RCC 7860 (cell line): Measurements from ENCODE around the gene EPHA8.

ENCODE experiments used
- DNase-seq: peaks from one replicate; pipeline ENCODE4 v3.0.0-alpha.2; 2015; ENCODE audit warnings: low spot score
- FAIRE-seq: peaks from 2 replicates; lab custom pipeline; 2012; peaks lifted over from hg19 to GRCh38; lab: Jason Lieb, UNC

The EPHA8 gene

DNA sequence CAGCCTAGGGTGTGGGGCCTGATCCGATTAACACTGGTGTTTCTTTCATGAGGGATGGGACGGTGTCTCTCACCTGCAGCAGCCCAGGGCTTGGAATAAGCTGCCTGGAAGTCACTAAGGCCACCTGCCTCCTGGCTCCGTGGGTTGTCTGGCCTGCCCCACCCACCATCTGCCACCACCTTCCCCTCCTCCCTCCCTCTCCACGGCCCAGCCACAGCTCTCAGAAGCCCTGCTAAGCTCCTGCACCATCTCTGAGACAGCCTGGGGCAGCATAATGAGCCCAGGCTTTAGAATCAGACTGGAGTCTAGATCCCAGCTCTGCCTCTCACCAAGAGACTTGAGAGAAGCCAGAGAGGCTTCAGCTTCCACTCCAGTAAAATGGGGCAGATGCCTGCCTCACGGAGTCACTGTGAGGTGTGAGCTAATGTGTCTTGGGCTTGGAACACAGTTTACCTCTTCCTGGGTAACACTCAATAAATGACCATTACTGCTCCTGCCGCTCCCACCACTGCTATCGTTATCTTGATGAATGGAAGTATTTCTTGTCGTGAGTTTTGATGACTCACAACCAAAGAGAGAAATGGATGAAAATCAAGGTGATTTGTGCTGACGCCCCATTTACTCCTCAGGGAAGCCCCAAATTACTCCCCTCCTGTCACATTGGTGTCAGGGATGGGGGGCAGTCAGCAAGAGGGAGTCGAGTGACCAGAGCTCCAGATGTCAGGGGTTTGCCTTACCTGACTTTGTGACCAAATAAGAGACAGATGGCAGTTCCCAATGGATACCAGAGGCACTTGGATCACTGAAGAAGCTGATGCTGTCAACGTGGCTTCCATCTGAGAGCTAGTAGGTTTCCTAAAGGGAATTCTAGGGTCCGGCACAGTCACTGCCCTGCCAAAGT is 49.6 kb downstream of the EPHA8 start:
- DNase-seq (no peak), FAIRE-seq (no peak)

GRCh38 chr1:22613572-22613918 is 50.3 kb downstream of the EPHA8 start:
- FAIRE-seq (no peak), DNase-seq (no peak)

GRCh38 chr1:22613951-22614350 is 50.7 kb downstream of the EPHA8 start:
- DNase-seq = no peak
- FAIRE-seq = no peak

- no peak for FAIRE-seq
Observed at GRCh38 chr1:22615886-22616285, 52.6 kb downstream of the EPHA8 start.

GRCh38 chr1:22616571-22616970 is 53.3 kb downstream of the EPHA8 start:
- FAIRE-seq (no peak), DNase-seq (no peak)

More at GRCh38 chr1:22615886-22616285, 52.6 kb downstream of the EPHA8 start:
- DNase-seq = no peak

DNA sequence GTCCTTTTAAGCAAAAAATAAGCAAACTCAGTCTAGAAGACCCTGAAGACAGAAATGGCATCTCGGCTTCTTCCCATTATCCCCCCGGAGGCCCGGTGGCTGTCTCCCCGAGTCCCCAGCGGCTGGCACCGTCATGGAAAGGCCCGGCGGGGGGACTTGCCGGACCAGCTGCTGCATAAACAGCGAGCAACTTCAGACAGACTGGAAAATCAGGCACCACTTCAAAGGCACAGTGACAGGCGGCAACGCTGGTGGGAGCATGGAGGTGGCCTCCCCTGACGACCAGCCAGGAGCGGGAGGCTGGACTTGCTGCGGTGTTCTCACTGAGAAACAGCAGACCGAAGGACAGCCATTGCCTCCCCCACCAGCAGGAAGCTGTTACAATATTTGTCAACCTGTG is 54.8 kb downstream of the EPHA8 start:
- FAIRE-seq (no peak), DNase-seq (no peak)

DNA sequence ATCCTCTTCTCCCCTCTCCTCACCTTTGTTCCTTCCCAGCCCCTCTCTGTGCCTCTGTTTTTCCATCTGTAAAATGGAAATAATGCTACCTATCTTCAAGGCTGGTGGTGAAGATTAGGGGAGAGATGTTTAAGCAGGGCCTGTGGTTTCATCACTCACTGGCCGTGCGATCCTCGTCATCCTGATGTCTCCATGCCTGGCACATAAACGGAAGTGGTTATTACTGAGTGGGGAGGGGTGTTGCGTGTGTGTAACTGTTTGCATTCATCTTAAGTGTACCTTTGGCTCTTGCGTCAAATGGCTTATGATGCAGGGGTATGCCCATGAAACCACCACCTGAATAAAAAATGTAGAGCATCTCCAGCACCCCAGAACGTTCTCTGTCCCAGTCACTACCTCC is 56.0 kb downstream of the EPHA8 start:
- FAIRE-seq = no peak

DNA sequence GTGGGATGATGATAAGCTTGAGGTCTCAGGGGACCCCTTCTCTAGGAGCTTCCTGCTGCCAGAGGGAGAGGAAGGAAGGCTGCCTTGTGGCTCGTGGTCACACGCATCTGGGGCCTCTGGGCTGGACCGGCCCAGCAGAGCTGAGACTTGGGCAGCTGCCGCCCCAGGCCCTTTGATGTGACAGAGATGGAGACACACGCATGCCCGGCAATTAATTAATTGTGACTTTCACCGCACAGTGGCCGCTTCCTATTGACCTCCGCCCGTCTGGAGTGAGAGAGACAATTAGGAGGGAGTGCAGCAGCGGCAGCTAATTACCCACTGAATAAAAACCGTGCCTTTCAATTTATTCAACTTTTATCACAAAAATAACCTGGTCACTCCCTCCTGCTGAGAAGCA is 56.5 kb downstream of the EPHA8 start:
- no peak for DNase-seq
- no peak for FAIRE-seq

More for the DNA sequence above, 56.0 kb downstream of the EPHA8 start:
- DNase-seq = no peak

DNA sequence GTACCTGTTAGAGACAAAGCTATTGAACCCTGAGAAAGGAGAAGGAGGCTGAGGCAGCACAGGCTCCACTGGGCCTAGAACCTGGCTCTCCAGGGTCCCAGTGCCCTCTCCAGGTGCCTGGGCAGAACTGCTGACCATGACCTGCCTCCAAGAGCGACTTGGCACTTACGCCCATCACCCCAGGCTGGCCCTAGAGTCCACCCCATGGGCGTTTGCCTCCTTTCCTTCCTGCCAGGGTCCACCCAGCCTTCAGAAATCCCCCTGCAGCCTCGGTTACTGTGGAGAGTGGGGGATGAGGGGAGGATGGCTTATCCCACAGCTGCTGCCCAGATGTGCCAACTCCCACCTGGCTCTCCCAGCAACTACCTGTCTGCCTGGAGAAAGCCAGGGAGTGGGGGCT is 58.5 kb downstream of the EPHA8 start:
- FAIRE-seq (no peak), DNase-seq (no peak)

- no peak for DNase-seq
- no peak for FAIRE-seq
Observed at GRCh38 chr1:22625262-22625925, 62.1 kb downstream of the EPHA8 start.

GRCh38 chr1:22626237-22627157 is 63.2 kb downstream of the EPHA8 start:
- no peak for DNase-seq
- FAIRE-seq = no peak

DNA sequence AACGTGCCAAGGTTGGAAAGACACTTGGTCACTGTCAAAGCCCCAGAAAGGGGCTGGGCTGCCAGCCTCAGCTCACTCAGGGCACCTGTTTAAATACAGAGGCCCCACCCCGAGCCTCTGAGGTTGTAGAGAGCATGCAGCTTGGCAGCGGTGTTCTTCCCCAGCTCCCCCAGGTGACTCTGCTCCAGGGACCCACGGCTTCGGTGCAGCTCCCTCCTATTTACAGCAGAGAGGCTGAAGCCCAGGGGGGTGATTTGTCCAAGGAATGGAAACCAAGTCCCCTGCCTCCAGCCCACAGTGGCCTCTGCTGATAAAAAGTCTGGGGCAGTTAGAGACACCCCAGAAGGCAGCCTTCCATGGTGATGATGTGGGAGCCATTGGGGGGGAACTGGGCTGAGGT is 64.0 kb downstream of the EPHA8 start:
- DNase-seq (no peak), FAIRE-seq (no peak)

DNA sequence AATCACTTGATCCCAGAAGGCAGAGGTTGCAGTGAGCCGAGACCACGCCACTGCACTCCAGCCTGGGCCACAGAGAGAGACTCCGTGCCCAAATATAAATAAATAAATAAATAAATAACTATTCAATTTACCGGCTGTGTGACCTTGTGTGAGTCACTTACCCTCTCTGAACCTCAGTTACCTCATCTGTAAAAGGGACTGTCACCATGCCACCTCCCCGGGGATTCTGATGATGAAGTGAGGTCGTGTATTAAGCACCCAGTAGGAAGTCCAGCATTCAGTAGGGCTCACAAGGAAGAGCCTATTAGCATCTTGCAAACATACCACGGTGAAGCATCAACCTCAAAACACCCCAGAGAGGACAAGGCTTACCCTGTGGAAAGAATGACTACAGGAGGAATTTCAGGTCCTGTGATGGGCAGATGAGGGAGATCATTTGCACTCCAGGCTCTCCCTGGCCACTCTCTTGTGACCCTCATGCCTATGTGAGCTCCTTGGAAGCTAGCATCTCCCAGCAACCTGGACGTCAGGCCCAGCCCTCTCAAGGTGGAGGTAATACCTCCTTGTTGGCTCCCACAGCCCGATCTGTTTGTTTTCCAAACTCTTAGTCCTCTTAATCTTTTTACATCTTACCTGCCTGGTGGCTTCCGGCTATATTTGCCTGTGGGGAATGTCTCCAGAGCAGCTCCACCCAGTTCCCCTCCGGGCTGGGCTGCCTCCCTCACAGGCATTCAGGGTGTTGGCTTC is 65.6 kb downstream of the EPHA8 start:
- DNase-seq (no peak), FAIRE-seq (no peak)

- no peak for FAIRE-seq
- DNase-seq = no peak
Observed at GRCh38 chr1:22629886-22630285, 66.6 kb downstream of the EPHA8 start.

DNA sequence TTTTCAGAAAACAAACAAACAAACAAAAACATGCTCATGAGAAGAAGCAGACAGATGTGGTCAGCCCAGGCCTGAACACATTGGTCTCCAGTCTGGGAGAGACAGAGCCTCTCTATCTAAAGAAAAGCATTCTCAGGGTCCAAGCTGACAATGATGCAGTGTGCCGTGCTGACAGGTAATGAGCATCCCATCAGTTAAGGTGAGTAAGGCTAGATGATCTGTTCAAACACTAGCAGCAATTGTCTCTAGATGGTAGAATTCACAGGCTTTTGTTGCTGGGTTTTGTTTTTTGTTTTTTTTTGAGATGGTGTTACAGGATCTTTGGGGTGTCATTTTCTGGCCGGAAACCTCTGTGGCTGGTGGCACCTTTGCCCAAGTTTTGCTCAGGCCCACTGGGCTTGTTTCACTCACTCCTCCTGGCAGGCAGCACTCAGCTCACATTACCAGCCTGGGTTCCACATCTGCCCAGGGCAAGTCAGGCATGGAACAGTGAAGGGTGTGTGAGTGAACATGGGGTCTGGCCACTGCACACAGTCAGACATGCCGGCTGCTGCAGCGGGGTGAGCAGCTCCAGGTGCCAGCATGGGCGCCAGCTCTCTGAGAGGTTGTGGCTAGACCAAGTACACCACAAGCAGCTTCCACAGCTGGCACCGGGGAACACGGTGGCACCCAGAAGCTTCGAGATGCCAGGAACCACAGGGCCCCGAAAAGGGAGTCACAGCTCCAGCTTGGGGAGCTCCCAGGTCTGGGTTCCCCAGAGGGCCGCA is 70.6 kb downstream of the EPHA8 start:
- no peak for FAIRE-seq

DNA sequence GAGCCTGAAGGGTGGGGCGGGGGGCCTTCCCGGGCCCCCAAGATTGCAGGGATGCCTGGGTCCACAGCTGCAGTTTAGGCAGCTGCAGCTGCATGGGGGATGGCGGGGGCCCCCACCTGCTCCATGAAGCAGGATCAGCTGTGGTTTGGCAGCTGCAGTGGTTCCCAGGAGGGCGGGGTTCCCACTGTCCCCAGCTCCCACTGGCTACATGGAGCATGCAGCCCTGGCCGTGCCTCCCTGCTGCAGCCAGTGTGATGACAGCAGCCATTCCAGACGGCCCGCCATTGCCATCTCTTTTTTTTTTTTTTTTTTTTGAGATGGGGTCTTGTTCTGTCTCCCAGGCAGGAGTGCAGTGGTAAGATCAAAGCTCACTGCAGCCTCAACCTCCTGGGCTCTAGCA is 72.1 kb downstream of the EPHA8 start:
- DNase-seq (no peak), FAIRE-seq (no peak)

More for the DNA sequence above, 70.6 kb downstream of the EPHA8 start:
- no peak for DNase-seq

- DNase-seq (no peak), FAIRE-seq (no peak)
Observed at GRCh38 chr1:22636353-22636752, 73.1 kb downstream of the EPHA8 start, which contains the start of gene C1QA. TSS of gene C1QA (plus strand) at chr1:22636628. CDS start at chr1:22637617, 989 bp downstream.

- DNase-seq (no peak), FAIRE-seq (no peak)
Observed at GRCh38 chr1:22636927-22637326, 73.6 kb downstream of the EPHA8 start.

DNA sequence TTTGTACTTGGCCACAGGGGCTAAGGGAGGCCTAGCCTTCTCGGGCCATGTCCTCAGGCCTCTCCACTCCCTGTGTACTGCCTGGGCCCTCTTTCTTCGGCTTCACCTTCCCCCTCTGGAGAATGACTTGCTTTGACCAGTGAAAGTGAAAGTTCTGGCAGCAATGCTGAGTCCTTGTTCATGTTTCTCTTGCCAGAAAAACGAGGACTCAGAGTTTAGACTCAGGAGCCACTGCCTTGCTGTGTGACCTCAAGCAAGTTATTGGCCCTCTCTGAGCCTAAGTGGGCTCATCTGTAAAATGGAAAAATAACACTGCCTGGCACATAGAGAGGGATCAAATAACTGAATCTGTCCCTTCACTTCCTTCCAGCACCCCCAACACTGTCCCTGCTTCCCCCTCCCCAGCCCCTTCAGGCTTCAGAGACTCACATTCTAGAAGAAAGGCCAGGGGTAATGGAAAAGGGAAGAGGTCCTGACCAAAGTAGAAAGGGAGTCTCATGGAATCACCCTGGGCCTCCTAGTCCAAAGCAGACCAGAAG is 74.7 kb downstream of the EPHA8 start:
- FAIRE-seq (no peak), DNase-seq (no peak)
